Skeletal muscle satellite cell (primary cell): ENCODE data around the gene AEBP1.
A peak's percentile ranks its signal among the peaks of the same experiment; 100 is the strongest.

ENCODE experiments used
- H3K27me3 ChIP-seq: 2 replicates; pipeline ENCODE4 v1.7.0; 2013; ENCODE audit warnings: low read length; ENCODE audit not compliant: control insufficient read depth, insufficient read depth
- H3K36me3 ChIP-seq: 2 replicates; pipeline ENCODE4 v1.7.0; 2013; ENCODE audit warnings: mild to moderate bottlenecking, control low read depth, low read length; ENCODE audit not compliant: insufficient read depth
- H3K4me1 ChIP-seq: 2 replicates; pipeline ENCODE4 v1.7.0; 2013; ENCODE audit warnings: low read length; ENCODE audit not compliant: control insufficient read depth, insufficient read depth
- H3K4me2 ChIP-seq: 2 replicates; pipeline ENCODE4 v1.7.0; 2013; ENCODE audit warnings: mild to moderate bottlenecking, low read length
- H3K4me3 ChIP-seq: 2 replicates; pipeline ENCODE4 v1.7.0; 2013; ENCODE audit warnings: low read length
- H3K9ac ChIP-seq: 2 replicates; pipeline ENCODE4 v1.7.0; 2013; ENCODE audit warnings: mild to moderate bottlenecking, low read depth, low read length, moderate library complexity
- H3K9me3 ChIP-seq: replicated peaks from 2 replicates; pipeline ENCODE4 v1.7.0; 2013; ENCODE audit warnings: mild to moderate bottlenecking, control low read depth, low read length

Gene AEBP1

GRCh38 chr7:44094883-44095592, 9.1 kb upstream of the AEBP1 start:
- Histone ChIP-seq H3K9ac (no peak overlapping the region), H3K27me3 (no peaks in the 10 kb centered on the region), H3K4me1 (peaks cover 3% of the 10 kb centered on the region), H3K36me3 (no peaks in the 10 kb centered on the region), H3K4me3 (no peak overlapping the region), H3K9me3 (no peaks in the 10 kb centered on the region), H3K4me2 (no peak overlapping the region)

GRCh38 chr7:44095781-44096180, 8.4 kb upstream of the AEBP1 start:
- Histone ChIP-seq H3K9me3 (no peaks in the 10 kb centered on the region), H3K4me1 (peaks cover 10% of the 10 kb centered on the region), H3K36me3 (no peaks in the 10 kb centered on the region), H3K4me2 (no peak overlapping the region), H3K27me3 (no peaks in the 10 kb centered on the region), H3K4me3 (no peak overlapping the region), H3K9ac (no peak overlapping the region)

- Histone ChIP-seq H3K4me3 (no peak overlapping the region), H3K4me1 (peaks cover 14% of the 10 kb centered on the region), H3K4me2 (no peak overlapping the region), H3K27me3 (no peaks in the 10 kb centered on the region), H3K9me3 (no peaks in the 10 kb centered on the region), H3K9ac (no peak overlapping the region), H3K36me3 (no peaks in the 10 kb centered on the region)
Observed at GRCh38 chr7:44096326-44096881, 7.7 kb upstream of the AEBP1 start.

- H3K27me3 ChIP-seq = no peaks in the 10 kb centered on the region
- no peaks in the 10 kb centered on the region for H3K9me3 ChIP-seq
- H3K4me2 ChIP-seq = no peak overlapping the region
- H3K4me3 ChIP-seq = no peak overlapping the region
- H3K4me1 ChIP-seq = peaks cover 23% of the 10 kb centered on the region
- H3K36me3 ChIP-seq = no peaks in the 10 kb centered on the region
- no peak overlapping the region for H3K9ac ChIP-seq
Observed at GRCh38 chr7:44097064-44097932, 6.8 kb upstream of the AEBP1 start.

GRCh38 chr7:44098092-44099068, 5.8 kb upstream of the AEBP1 start:
- Histone ChIP-seq H3K27me3 (no peaks in the 10 kb centered on the region), H3K4me3 (no peak overlapping the region), H3K9me3 (no peaks in the 10 kb centered on the region), H3K9ac (no peak overlapping the region), H3K4me1 (peaks cover 28% of the 10 kb centered on the region), H3K36me3 (no peaks in the 10 kb centered on the region), H3K4me2 (no peak overlapping the region)

GRCh38 chr7:44099669-44100068, 4.5 kb upstream of the AEBP1 start:
- Histone ChIP-seq H3K4me1 (peaks cover 28% of the 10 kb centered on the region), H3K4me2 (no peak overlapping the region), H3K9me3 (no peaks in the 10 kb centered on the region), H3K36me3 (no peaks in the 10 kb centered on the region), H3K9ac (no peak overlapping the region), H3K27me3 (no peaks in the 10 kb centered on the region), H3K4me3 (no peak overlapping the region)

- H3K9ac ChIP-seq = peak overlapping the region; percentile 48
- H3K4me1 ChIP-seq = peaks cover 36% of the 10 kb centered on the region
- no peak overlapping the region for H3K4me2 ChIP-seq
- no peaks in the 10 kb centered on the region for H3K27me3 ChIP-seq
- no peak overlapping the region for H3K4me3 ChIP-seq
- H3K9me3 ChIP-seq = no peaks in the 10 kb centered on the region
- no peaks in the 10 kb centered on the region for H3K36me3 ChIP-seq
Observed at GRCh38 chr7:44100458-44101302, 3.5 kb upstream of the AEBP1 start.

GRCh38 chr7:44101303-44101965, 2.7 kb upstream of the AEBP1 start:
- Histone ChIP-seq H3K27me3 (no peaks in the 10 kb centered on the region), H3K9ac (no peak overlapping the region), H3K36me3 (no peaks in the 10 kb centered on the region), H3K4me2 (no peak overlapping the region), H3K4me1 (peaks cover 40% of the 10 kb centered on the region), H3K4me3 (no peak overlapping the region), H3K9me3 (no peaks in the 10 kb centered on the region)

- H3K9me3 ChIP-seq = no peaks in the 10 kb centered on the region
- no peak overlapping the region for H3K4me2 ChIP-seq
- H3K9ac ChIP-seq = no peak overlapping the region
- no peaks in the 10 kb centered on the region for H3K27me3 ChIP-seq
- H3K36me3 ChIP-seq = no peaks in the 10 kb centered on the region
- peaks cover 40% of the 10 kb centered on the region for H3K4me1 ChIP-seq
- no peak overlapping the region for H3K4me3 ChIP-seq
Observed at GRCh38 chr7:44101966-44102845, 1.9 kb upstream of the AEBP1 start.
